ENCODE results near the gene GPR62.
A peak's percentile ranks its signal among the peaks of the same experiment; 100 is the strongest.

GPR62 gene

DNA sequence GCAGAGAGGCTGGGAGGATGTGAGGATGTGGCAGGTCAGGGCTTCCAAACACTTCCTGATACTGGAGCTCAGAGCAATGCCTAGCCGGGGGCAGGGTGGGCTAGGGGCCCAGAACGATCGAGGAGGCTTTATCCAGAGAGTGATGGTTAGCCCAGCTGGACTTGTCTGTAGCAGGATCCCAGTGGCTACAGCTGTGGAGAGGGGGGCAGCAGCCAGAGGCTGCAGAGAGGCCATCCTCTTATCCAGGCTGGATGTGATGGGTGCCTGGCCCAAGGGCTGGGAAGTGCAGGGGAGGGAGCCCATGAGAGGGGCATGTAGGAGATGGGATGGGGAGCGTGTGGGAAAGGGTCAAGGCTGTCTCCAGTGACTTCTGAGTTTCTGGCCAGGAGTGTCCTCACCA, 8.4 kb upstream of the GPR62 start:
- Histone ChIP-seq H3K36me3 (ENCODE audit: insufficient read depth, low read length) (no peaks in the 10 kb centered on the region), H3K4me1 (ENCODE audit: insufficient read depth, low read length) (peaks cover 4% of the 10 kb centered on the region; the same call in 1 of the 2 replicates), H3K9ac (ENCODE audit: low read depth, low read length) (no peak overlapping the region), H3K9me3 (ENCODE audit: insufficient read depth, low read depth, low read length) (no peaks in the 10 kb centered on the region), H3K27ac (ENCODE audit: low read depth, low read length) (no peak overlapping the region), H3K27me3 (ENCODE audit: insufficient read depth, low read length) (peaks cover 20% of the 10 kb centered on the region), H3K4me3 (ENCODE audit: low read length) (no peak overlapping the region)
- 90% methylated on average over 4 of the region's 4 CpGs for WGBS

DNA sequence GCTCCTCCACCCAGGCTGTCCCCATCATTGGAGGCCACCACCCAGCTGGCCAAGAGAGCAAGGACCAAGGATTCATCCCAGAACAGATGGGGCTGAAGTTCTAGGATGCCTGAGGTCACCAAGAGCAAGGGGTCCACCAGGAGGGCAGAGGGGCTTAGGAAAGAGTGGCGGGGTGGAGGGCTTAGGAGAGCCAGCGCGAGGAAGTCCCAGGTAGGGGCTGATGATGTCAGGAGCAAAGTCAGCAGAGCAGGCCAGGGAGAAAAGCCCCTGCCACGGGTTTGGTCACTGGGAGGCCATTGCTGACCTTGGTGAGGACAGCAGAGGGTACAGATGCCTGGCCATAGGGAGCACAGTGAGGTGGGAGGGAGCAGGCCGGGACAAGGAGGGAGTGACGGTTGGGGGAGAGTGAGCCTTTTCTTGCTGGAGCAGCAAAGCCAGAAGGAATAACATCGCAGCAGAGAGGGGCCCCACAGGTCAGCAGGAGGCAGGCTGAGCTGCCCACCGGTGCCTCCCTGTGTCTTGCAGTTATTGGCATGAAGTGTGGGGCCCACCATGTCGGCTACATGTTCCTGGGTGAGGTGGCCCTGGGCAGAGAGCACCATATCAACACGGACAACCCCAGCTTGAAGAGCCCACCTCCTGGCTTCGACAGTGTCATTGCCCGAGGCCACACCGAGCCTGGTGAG, 7.8 kb upstream of the GPR62 start:
- H3K4me1 ChIP-seq (ENCODE audit: insufficient read depth, low read length) = peaks cover 3% of the 10 kb centered on the region; the same call in 1 of the 2 replicates
- H3K9me3 ChIP-seq (ENCODE audit: insufficient read depth, low read depth, low read length) = no peaks in the 10 kb centered on the region
- no peak overlapping the region for H3K4me3 ChIP-seq (ENCODE audit: low read length)
- WGBS = 75% methylated on average over 13 of the region's 13 CpGs
- H3K36me3 ChIP-seq (ENCODE audit: insufficient read depth, low read length) = no peaks in the 10 kb centered on the region
- H3K27me3 ChIP-seq (ENCODE audit: insufficient read depth, low read length) = peaks cover 25% of the 10 kb centered on the region
- no peak overlapping the region for H3K27ac ChIP-seq (ENCODE audit: low read depth, low read length)
- no peak overlapping the region; the same call in 1 of the 2 replicates for H3K9ac ChIP-seq (ENCODE audit: low read depth, low read length)

DNA sequence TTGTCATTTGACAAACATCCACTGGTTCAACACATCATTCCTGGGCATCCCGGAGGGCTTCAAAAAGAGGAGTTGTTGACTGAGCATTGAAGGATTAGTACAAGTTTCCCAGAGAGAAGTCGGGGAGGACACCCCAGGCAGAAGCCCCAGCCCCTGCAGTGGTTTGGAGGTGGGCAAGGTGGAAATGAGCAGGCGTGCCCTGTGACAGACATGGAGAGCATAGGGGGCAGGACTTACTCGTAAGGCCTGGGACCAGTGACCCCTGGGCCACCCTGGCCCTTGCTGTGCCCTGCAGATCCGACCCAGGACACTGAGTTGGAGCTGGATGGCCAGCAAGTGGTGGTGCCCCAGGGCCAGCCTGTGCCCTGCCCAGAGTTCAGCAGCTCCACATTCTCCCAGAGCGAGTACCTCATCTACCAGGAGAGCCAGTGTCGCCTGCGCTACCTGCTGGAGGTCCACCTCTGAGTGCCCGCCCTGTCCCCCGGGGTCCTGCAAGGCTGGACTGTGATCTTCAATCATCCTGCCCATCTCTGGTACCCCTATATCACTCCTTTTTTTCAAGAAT, 7.1 kb upstream of the GPR62 start:
- H3K9ac ChIP-seq (ENCODE audit: low read depth, low read length) = no peak overlapping the region
- no peak overlapping the region for H3K27ac ChIP-seq (ENCODE audit: low read depth, low read length)
- no peak overlapping the region for H3K4me3 ChIP-seq (ENCODE audit: low read length)
- no peaks in the 10 kb centered on the region for H3K9me3 ChIP-seq (ENCODE audit: insufficient read depth, low read depth, low read length)
- WGBS = 88% methylated on average over 10 of the region's 10 CpGs
- no peaks in the 10 kb centered on the region for H3K4me1 ChIP-seq (ENCODE audit: insufficient read depth, low read length)
- H3K36me3 ChIP-seq (ENCODE audit: insufficient read depth, low read length) = no peaks in the 10 kb centered on the region
- H3K27me3 ChIP-seq (ENCODE audit: insufficient read depth, low read length) = peaks cover 27% of the 10 kb centered on the region

DNA sequence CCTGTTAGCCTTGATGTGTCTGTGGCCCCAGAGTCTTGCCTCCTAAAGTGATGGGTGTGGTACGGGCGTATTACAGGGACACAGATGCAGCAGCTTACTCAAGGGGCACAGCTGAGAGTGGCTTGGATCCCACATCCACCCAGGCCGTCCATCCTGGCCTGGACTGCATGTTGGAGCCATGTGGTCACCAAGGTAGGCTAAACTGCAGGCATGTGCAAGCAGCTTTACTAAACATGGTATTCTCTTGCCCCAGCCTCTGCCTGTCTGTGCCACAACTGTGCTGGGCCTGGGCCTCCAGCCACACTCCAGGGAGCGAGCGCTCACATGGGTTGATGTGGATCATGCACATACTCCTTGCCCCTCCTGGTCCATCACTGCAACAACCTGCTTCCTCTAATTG, 6.1 kb upstream of the GPR62 start:
- Histone ChIP-seq H3K36me3 (ENCODE audit: insufficient read depth, low read length) (no peaks in the 10 kb centered on the region), H3K27ac (ENCODE audit: low read depth, low read length) (no peak overlapping the region), H3K27me3 (ENCODE audit: insufficient read depth, low read length) (peaks cover 37% of the 10 kb centered on the region), H3K9ac (ENCODE audit: low read depth, low read length) (no peak overlapping the region), H3K4me1 (ENCODE audit: insufficient read depth, low read length) (no peaks in the 10 kb centered on the region), H3K9me3 (ENCODE audit: insufficient read depth, low read depth, low read length) (no peaks in the 10 kb centered on the region), H3K4me3 (ENCODE audit: low read length) (no peak overlapping the region)
- WGBS = 92% methylated on average over 5 of the region's 5 CpGs

DNA sequence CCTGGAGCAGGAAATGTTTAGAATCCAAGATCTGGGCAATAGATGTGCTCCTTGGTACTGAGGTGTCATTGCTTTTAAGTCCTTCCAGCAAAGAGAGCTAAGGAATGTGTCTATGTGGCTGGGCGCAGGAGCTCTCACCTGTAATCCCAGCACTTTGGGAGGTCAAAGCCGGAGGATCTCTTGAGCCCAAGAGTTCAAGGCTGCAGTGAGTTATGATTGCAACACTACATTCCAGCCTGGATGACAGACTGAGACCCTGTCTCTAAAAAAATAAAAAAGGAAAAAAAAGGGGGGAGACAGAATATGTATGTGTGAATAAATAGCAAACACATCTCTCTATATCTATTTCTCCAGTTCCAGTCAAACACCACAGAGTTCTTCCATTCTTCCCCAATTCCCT, 4.3 kb upstream of the GPR62 start:
- Histone ChIP-seq H3K9ac (ENCODE audit: low read depth, low read length) (no peak overlapping the region), H3K36me3 (ENCODE audit: insufficient read depth, low read length) (no peaks in the 10 kb centered on the region), H3K4me1 (ENCODE audit: insufficient read depth, low read length) (no peaks in the 10 kb centered on the region), H3K4me3 (ENCODE audit: low read length) (no peak overlapping the region), H3K27ac (ENCODE audit: low read depth, low read length) (no peak overlapping the region), H3K9me3 (ENCODE audit: insufficient read depth, low read depth, low read length) (no peaks in the 10 kb centered on the region), H3K27me3 (ENCODE audit: insufficient read depth, low read length) (peaks cover 55% of the 10 kb centered on the region)
- WGBS = 94% methylated on average over 2 of the region's 2 CpGs

DNA sequence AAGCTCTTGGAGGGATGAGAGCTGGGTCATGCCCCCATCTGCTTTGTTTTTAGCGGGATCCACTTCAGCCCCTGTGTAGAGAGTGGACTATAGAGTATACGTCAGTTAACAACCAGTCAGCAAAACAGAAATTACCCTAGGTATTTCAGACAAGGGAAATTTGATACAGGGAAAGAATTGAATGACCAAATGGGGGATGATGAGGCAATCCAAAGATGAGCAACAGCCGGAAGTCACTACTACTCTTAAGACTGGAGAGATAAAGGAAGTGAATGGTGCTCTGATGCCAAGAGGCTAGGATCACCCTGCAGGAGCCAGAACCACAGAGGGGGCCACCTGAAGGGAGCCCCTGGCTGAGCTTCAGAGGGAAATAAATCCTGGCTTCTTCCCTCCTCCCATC, 1.7 kb upstream of the GPR62 start:
- no peak overlapping the region for H3K4me3 ChIP-seq (ENCODE audit: low read length)
- no peaks in the 10 kb centered on the region for H3K36me3 ChIP-seq (ENCODE audit: insufficient read depth, low read length)
- H3K9me3 ChIP-seq (ENCODE audit: insufficient read depth, low read depth, low read length) = no peaks in the 10 kb centered on the region
- no peak overlapping the region for H3K27ac ChIP-seq (ENCODE audit: low read depth, low read length)
- WGBS = 87% methylated on average over 3 of the region's 3 CpGs
- peaks cover 70% of the 10 kb centered on the region for H3K27me3 ChIP-seq (ENCODE audit: insufficient read depth, low read length)
- no peak overlapping the region for H3K9ac ChIP-seq (ENCODE audit: low read depth, low read length)
- no peaks in the 10 kb centered on the region for H3K4me1 ChIP-seq (ENCODE audit: insufficient read depth, low read length)

DNA sequence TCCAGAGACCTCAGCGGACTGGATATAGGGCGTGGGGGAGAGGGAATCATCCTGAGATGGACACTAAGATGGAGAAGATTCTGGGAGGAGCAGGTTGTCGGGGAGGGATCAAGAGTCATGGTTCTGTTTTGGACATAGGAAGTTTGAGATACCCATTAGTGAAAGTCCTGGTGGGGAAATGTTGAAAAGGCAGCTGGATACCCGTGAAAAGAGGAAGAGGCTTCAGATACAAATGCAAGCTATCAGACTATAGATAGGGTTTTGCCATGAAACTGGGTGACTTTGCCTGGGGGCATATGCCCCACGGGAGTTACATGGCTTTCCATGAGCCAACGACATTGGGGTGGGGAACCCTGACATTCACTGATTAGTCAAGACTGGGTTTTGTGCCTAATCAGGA, 1.1 kb upstream of the GPR62 start:
- no peak overlapping the region for H3K9ac ChIP-seq (ENCODE audit: low read depth, low read length)
- no peak overlapping the region for H3K4me3 ChIP-seq (ENCODE audit: low read length)
- peaks cover 70% of the 10 kb centered on the region for H3K27me3 ChIP-seq (ENCODE audit: insufficient read depth, low read length)
- no peaks in the 10 kb centered on the region for H3K9me3 ChIP-seq (ENCODE audit: insufficient read depth, low read depth, low read length)
- no peaks in the 10 kb centered on the region for H3K36me3 ChIP-seq (ENCODE audit: insufficient read depth, low read length)
- WGBS = 87% methylated on average over 6 of the region's 6 CpGs
- no peak overlapping the region for H3K27ac ChIP-seq (ENCODE audit: low read depth, low read length)
- no peaks in the 10 kb centered on the region for H3K4me1 ChIP-seq (ENCODE audit: insufficient read depth, low read length)

DNA sequence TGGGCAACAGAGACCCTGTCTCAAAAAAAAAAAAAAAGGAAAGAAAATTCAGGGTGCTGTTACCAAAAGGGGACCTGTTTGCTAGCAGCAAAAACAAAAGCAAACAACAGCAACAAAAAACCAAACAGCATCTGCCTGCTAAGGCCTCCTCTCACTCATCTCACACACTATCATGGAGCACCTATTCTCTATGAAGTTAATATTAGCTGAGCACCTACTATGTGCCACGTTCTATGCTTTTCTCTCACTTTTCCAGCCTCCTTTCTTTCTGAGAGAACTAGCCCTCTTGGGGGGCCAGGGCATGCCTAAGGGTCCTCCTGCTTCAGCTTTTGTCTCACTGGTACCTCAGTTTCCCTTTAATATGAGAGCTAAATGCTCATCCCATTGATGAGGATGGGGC, 468 bp upstream of the GPR62 start:
- no peak overlapping the region for H3K4me3 ChIP-seq (ENCODE audit: low read length)
- 91% methylated on average over 1 of the region's 1 CpG for WGBS
- no peaks in the 10 kb centered on the region for H3K9me3 ChIP-seq (ENCODE audit: insufficient read depth, low read depth, low read length)
- peaks cover 69% of the 10 kb centered on the region for H3K27me3 ChIP-seq (ENCODE audit: insufficient read depth, low read length)
- no peaks in the 10 kb centered on the region for H3K36me3 ChIP-seq (ENCODE audit: insufficient read depth, low read length)
- no peaks in the 10 kb centered on the region for H3K4me1 ChIP-seq (ENCODE audit: insufficient read depth, low read length)
- H3K27ac ChIP-seq (ENCODE audit: low read depth, low read length) = no peak overlapping the region
- no peak overlapping the region for H3K9ac ChIP-seq (ENCODE audit: low read depth, low read length)

DNA sequence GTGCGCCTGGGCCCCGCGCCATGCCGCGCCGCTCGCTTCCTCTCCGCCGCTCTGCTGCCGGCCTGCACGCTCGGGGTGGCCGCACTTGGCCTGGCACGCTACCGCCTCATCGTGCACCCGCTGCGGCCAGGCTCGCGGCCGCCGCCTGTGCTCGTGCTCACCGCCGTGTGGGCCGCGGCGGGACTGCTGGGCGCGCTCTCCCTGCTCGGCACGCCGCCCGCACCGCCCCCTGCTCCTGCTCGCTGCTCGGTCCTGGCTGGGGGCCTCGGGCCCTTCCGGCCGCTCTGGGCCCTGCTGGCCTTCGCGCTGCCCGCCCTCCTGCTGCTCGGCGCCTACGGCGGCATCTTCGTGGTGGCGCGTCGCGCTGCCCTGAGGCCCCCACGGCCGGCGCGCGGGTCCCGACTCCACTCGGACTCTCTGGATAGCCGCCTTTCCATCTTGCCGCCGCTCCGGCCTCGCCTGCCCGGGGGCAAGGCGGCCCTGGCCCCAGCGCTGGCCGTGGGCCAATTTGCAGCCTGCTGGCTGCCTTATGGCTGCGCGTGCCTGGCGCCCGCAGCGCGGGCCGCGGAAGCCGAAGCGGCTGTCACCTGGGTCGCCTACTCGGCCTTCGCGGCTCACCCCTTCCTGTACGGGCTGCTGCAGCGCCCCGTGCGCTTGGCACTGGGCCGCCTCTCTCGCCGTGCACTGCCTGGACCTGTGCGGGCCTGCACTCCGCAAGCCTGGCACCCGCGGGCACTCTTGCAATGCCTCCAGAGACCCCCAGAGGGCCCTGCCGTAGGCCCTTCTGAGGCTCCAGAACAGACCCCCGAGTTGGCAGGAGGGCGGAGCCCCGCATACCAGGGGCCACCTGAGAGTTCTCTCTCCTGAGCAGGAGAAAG, 951 bp downstream of the GPR62 start:
- Histone ChIP-seq H3K9me3 (ENCODE audit: insufficient read depth, low read depth, low read length) (no peaks in the 10 kb centered on the region), H3K36me3 (ENCODE audit: insufficient read depth, low read length) (no peaks in the 10 kb centered on the region), H3K27ac (ENCODE audit: low read depth, low read length) (no peak overlapping the region), H3K9ac (ENCODE audit: low read depth, low read length) (peak overlapping the region; percentile 51; the same call in 1 of the 2 replicates), H3K27me3 (ENCODE audit: insufficient read depth, low read length) (peaks cover 55% of the 10 kb centered on the region), H3K4me1 (ENCODE audit: insufficient read depth, low read length) (no peaks in the 10 kb centered on the region), H3K4me3 (ENCODE audit: low read length) (peak overlapping the region; percentile 55)
- WGBS = 3% methylated on average over 97 of the region's 97 CpGs

DNA sequence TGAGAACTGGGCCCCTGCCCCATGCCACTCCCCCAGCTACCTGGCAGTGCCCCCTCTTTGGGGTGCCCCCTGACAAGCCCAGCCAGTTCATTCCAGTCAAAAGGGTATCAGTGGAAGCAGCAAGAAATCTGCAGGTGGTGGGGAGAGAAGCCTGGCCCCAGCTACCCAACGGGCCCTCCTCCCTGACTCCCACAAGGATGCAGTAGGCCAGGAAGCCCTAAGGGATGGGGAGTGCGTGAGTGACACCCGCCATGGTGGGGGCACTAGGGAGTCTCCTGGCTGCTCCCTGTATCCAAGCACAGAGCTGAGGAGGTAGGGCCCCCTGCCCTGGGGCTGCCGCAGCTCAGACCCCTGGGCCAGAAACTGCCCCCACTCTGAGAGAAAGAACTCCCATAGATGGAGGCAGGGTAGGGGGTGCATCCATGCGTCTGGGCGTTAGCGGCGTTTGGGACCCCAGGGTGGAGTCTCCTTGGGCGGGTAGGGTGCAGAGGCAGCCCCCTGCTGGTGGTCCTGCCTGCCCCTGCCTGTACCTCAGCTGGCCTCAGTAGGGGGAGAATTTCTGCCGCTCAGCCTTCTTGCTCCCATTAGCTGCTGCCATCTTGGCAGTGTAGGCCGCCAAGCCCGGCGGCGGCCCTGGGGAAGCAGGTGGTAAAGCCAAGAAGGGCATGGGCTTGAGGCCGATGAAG, 2.5 kb downstream of the GPR62 start:
- H3K27ac ChIP-seq (ENCODE audit: low read depth, low read length) = no peak overlapping the region
- H3K9me3 ChIP-seq (ENCODE audit: insufficient read depth, low read depth, low read length) = no peaks in the 10 kb centered on the region
- H3K4me3 ChIP-seq (ENCODE audit: low read length) = no peak overlapping the region
- no peaks in the 10 kb centered on the region for H3K36me3 ChIP-seq (ENCODE audit: insufficient read depth, low read length)
- WGBS = 88% methylated on average over 15 of the region's 15 CpGs
- no peaks in the 10 kb centered on the region for H3K4me1 ChIP-seq (ENCODE audit: insufficient read depth, low read length)
- H3K27me3 ChIP-seq (ENCODE audit: insufficient read depth, low read length) = peaks cover 44% of the 10 kb centered on the region
- H3K9ac ChIP-seq (ENCODE audit: low read depth, low read length) = no peak overlapping the region
